Body of pancreas (tissue), 4 donors: ENCODE data around the gene POLDIP3.

Source experiments
- POLR2A ChIP-seq, 3 donors: fragments of 450-650 bp; IDR thresholded peaks; one replicate each; pipeline ENCODE4 v1.6.1; 2016; ENCODE audit warnings: antibody characterized with exemption in 3 of 3, mild to moderate bottlenecking in 2 of 3
- TF ChIP-seq, protein P1 (sequence below), 7 experiments: fragments of 450-650 bp in 4 of 7; fragments of 200-600 bp in 3 of 7; sonication (generic) in 3 of 7; IDR thresholded peaks; one replicate each; pipeline ENCODE4 v1.5.1; 2016 to 2019; ENCODE audit warnings: antibody characterized with exemption in 7 of 7

DNA sequence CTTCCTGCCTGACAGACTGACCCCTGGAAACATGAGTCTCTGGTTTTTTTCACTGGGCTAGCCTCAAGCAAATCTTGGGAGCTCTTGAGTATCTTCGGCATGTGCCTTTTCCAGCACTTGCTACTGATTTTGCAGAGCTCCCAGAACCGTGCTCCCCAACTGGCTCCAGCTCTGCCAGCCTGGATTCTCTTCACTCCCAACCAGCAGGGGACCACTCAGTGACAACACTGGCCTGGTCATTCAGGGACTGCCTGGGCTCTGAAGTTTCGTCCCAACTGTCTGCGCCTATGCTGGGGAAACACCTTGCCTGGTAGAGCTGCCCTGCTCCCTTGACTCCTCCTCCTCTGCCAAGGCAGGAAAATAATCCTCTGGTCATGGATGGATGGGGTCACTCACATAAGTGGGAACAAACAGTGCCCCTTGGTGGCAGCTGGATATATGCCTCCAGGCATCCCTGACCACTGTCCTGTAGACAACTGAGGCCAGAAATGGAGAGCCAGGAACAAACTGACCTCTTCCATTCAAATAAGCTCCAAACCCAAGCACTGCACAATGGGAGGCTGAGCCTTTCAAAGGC lies 30.2 kb downstream of the POLDIP3 start:
- TF ChIP-seq, protein P1, sequence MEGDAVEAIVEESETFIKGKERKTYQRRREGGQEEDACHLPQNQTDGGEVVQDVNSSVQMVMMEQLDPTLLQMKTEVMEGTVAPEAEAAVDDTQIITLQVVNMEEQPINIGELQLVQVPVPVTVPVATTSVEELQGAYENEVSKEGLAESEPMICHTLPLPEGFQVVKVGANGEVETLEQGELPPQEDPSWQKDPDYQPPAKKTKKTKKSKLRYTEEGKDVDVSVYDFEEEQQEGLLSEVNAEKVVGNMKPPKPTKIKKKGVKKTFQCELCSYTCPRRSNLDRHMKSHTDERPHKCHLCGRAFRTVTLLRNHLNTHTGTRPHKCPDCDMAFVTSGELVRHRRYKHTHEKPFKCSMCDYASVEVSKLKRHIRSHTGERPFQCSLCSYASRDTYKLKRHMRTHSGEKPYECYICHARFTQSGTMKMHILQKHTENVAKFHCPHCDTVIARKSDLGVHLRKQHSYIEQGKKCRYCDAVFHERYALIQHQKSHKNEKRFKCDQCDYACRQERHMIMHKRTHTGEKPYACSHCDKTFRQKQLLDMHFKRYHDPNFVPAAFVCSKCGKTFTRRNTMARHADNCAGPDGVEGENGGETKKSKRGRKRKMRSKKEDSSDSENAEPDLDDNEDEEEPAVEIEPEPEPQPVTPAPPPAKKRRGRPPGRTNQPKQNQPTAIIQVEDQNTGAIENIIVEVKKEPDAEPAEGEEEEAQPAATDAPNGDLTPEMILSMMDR (IDR thresholded peaks at IDR 0.05) = no peak
- TF ChIP-seq POLR2A (IDR thresholded peaks at IDR 0.05) = no peak
